OCI-LY7 (cell line): ENCODE results near the gene PSMA6.

Source experiments
- CTCF ChIP-seq: fragments of 200-600 bp; sonication (generic); conservative IDR thresholded peaks from 2 replicates; pipeline ENCODE4 v1.5.1; 2014; ENCODE audit warnings: mild to moderate bottlenecking, antibody characterized with exemption, low read length, moderate library complexity, mixed read lengths
- EZH2phosphoT487 ChIP-seq: fragments of 200-600 bp; sonication (generic); IDR thresholded peaks from 2 replicates; pipeline ENCODE4 v1.6.1; 2018; ENCODE audit warnings: low read depth, borderline replicate concordance, mild to moderate bottlenecking, mixed run types, antibody characterized with exemption, low read length, moderate library complexity, mixed read lengths

DNA sequence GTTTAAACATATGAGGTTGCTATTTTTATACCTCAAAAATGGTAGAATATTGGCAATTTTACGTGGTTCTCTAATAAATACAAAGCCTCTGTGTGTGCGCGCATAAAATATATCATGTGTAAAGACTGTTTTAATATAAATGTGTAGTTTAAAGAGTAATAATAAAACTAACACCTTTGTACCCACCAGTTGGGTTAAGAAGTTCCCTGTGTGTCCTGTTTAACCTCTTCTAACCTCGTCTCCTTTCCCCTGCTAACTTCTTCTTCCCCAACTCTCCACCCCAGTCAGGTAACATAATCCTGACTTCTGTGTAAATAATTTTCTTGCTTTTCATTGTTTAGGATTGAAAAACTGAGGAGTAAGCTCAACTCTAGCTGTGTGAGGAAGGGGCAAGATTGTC is 47.6 kb upstream of the PSMA6 start:
- TF ChIP-seq CTCF: no peak
- TF ChIP-seq EZH2phosphoT487: no peak
